MCF 10A (cell line): Measurements from ENCODE around the gene RAI1. TPM values are rescaled to one million over a fixed set of nuclear protein-coding genes. Genes with fewer than 3 reads are reported as not detected.

Experiments used
- BruUV-seq: library from RNA; stranded (reverse); fragments of 400-500 nt; replicated peaks from 2 replicates; lab custom pipeline; 2021; lab: Mats Ljungman, UMichigan
- CTCF ChIA-PET: fragments of 300-600 bp; sonication (Branson Sonifier 250); formaldehyde crosslinking; extraction: SDS; loops from one replicate; lab custom pipeline; 2021; ENCODE audit warnings: antibody characterized with exemption, inconsistent platforms; lab: Yijun Ruan, JAX
- POLR2A ChIA-PET: fragments of 300-600, 350-650 bp; sonication (Branson Sonifier 250); formaldehyde crosslinking; extraction: SDS; loops from one replicate; lab custom pipeline; 2020; ENCODE audit warnings: antibody characterized with exemption, inconsistent platforms; lab: Yijun Ruan, JAX
- DNase-seq: peaks from one replicate; pipeline ENCODE4 v3.0.0-alpha.2; 2018; ENCODE audit not compliant: unreplicated experiment
- H3K27ac Mint-ChIP-seq: one replicate; pipeline ENCODE4 v1.8.0; 2022; ENCODE audit warnings: mild to moderate bottlenecking, low read depth, mixed read lengths; ENCODE audit not compliant: unreplicated experiment
- H3K27me3 Mint-ChIP-seq: one replicate; pipeline ENCODE4 v1.8.0; 2022; ENCODE audit warnings: mixed read lengths; ENCODE audit not compliant: insufficient read depth, unreplicated experiment
- H3K36me3 Mint-ChIP-seq: one replicate; pipeline ENCODE4 v1.8.0; 2022; ENCODE audit warnings: mild to moderate bottlenecking, moderate library complexity, mixed read lengths; ENCODE audit not compliant: insufficient read depth, unreplicated experiment
- H3K4me1 Mint-ChIP-seq: one replicate; pipeline ENCODE4 v1.8.0; 2022; ENCODE audit warnings: mixed read lengths; ENCODE audit not compliant: insufficient read depth, unreplicated experiment
- H3K4me3 Mint-ChIP-seq: one replicate; pipeline ENCODE4 v1.8.0; 2022; ENCODE audit warnings: mild to moderate bottlenecking, moderate library complexity, mixed read lengths; ENCODE audit not compliant: unreplicated experiment
- H3K9me3 Mint-ChIP-seq: one replicate; pipeline ENCODE4 v1.8.0; 2022; ENCODE audit warnings: mixed read lengths; ENCODE audit not compliant: unreplicated experiment
- intact Hi-C: fragments of 100-400 bp; cut with micrococcal nuclease; formaldehyde crosslinking; loops from 2 replicates; pipeline ENCODE4 v1.14.1; 2022
- total RNA-seq: library from RNA; stranded (reverse); gene quantifications from 2 replicates; pipeline ENCODE4 v1.2.3, GENCODE V29; 2022
- TF ChIP-seq, protein P1 (sequence below): fragments of 200-600 bp; IDR thresholded peaks from one replicate; pipeline ENCODE4 v1.8.0; 2022; ENCODE audit warnings: antibody characterized with exemption, mild to moderate bottlenecking; ENCODE audit not compliant: unreplicated experiment

RAI1 gene
- total RNA-seq, 1 experiment from 2014 or later: 30.4 TPM

DNA sequence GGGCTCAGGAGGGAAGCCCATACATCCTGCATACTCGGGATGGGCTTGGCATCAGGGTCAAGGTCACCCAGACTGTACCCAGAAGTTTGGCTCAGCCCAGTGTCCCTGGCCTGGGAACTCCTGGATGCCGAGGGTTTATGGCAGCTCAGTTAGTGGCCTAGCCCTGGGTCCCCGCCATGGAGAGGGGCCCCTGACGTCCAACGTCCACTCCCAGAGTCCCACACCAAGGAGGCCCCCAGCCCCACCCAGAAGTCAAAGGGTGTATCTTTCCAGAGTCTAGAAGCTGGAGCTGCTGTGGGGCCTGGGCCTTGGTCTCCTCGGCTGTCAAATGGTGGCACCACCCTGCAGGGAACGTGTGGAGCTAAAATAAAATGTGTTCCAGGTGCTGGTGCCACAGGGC lies 79.1 kb downstream of the RAI1 start:
- BruUV-seq: no TSS peak
- H3K36me3 Mint-ChIP-seq: peaks cover 14% of the 10 kb centered on the region
- H3K4me1 Mint-ChIP-seq: peaks cover 11% of the 10 kb centered on the region
- intact Hi-C loops: no loop called here
- H3K27ac Mint-ChIP-seq: no peak overlapping the region
- no peak overlapping the region for H3K4me3 Mint-ChIP-seq
- no peak for DNase-seq
- TF ChIP-seq, protein P1, sequence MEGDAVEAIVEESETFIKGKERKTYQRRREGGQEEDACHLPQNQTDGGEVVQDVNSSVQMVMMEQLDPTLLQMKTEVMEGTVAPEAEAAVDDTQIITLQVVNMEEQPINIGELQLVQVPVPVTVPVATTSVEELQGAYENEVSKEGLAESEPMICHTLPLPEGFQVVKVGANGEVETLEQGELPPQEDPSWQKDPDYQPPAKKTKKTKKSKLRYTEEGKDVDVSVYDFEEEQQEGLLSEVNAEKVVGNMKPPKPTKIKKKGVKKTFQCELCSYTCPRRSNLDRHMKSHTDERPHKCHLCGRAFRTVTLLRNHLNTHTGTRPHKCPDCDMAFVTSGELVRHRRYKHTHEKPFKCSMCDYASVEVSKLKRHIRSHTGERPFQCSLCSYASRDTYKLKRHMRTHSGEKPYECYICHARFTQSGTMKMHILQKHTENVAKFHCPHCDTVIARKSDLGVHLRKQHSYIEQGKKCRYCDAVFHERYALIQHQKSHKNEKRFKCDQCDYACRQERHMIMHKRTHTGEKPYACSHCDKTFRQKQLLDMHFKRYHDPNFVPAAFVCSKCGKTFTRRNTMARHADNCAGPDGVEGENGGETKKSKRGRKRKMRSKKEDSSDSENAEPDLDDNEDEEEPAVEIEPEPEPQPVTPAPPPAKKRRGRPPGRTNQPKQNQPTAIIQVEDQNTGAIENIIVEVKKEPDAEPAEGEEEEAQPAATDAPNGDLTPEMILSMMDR: no peak
- POLR2A ChIA-PET: interaction anchor here (0.8 kb wide), 1 partner anchor 79 kb away, joined by 3 read pairs; the partner anchor contains the start of gene RAI1
- no peaks in the 10 kb centered on the region for H3K27me3 Mint-ChIP-seq
- CTCF ChIA-PET: interaction anchor here (0.8 to 1.2 kb wide), 2 partner anchors 14 to 77 kb away, joined by 3 to 4 read pairs; no protein-coding TSS in a partner anchor
- no peaks in the 10 kb centered on the region for H3K9me3 Mint-ChIP-seq

DNA sequence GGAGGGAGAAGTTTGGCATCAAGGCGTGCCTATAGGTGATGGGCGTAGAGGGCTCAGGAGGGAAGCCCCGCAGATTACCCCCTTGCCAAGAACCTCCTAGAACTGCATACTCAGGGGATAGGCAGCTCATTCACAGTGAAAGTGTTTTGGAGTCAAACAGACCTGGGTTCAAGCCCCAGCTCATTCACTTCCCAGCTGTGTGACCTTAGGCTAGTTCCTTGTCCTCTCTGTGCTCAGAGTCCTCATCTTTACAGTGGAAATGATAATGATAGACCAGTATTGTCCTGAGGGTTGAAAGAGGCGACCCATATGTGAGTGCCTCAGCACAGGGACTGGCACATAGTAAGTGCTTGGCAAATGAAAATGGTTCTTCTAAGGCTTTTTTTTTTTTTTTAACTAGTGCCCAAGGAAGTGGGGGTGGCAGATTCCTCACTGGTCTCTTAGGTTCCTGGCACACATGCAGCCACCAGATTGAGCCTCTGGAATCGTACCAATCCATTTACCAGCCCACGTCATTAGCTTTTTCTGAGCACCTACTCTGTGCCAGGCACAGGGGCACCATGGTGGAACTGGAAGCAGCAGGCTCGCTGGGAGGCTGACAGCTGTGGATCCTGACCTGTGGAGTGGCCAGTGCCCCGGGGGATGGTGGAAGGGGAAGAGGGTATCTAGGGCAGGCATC lies 79.8 kb downstream of the RAI1 start:
- Mint-ChIP-seq H3K27me3 (no peaks in the 10 kb centered on the region), H3K9me3 (no peaks in the 10 kb centered on the region), H3K36me3 (peaks cover 14% of the 10 kb centered on the region), H3K27ac (no peak overlapping the region), H3K4me3 (no peak overlapping the region), H3K4me1 (peaks cover 13% of the 10 kb centered on the region)
- TF ChIP-seq, protein P1: no peak
- intact Hi-C loops: no loop called here
- ChIA-PET CTCF (interaction anchor here (0.6 to 1.2 kb wide), 3 partner anchors 14 to 77 kb away, joined by 3 to 4 read pairs (median 3); no protein-coding TSS in a partner anchor), POLR2A (interaction anchor here (0.6 to 0.8 kb wide), 2 partner anchors 11 to 80 kb away, joined by 3 read pairs; partner anchors contain the start of gene RAI1)
- DNase-seq: no peak
- no TSS peak for BruUV-seq

DNA sequence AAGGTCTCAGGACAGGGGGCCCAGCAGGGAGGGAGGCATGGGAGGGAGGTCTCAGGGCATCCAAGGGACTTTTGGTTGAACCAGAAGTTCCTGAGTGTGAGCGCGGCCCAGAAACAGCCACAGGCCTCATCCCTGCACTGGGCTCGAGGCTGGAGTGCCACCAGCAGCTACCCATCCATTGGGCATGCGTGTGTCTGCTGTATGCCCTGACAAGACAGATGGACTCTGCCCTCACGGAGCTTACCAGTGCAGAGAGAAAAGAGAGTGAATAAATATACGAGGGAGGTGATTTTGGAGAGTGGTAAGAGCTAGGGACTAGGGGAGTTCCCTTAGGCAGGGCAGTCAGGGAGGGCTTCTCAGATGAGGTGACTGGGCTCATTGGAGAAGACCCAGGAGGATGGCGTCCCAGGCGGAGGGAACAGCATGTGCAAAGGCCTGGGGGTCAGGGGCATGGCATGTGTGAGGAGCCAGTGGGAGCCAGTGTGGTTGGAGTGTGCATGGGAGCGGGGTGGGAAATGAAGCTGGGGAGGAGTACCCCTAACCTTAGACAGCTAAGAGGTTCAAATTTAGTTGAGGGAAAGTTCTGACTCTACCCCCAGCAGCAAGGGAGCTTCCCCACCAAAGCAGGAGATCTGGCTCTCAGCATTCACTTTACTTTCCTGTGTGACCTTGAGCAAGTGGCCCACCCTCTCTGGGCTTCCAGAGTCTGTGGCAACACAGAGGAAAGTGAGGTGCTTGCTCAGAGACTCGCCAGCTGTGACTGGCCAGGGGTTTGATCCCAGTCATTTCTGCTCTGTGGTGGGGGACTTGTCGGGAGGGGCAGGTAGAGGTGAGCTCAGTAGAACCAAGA lies 80.9 kb downstream of the RAI1 start:
- H3K9me3 Mint-ChIP-seq: no peaks in the 10 kb centered on the region
- peaks cover 13% of the 10 kb centered on the region for H3K4me1 Mint-ChIP-seq
- BruUV-seq: no TSS peak
- ChIA-PET POLR2A (no interaction called here), CTCF (interaction anchor here (1.1 to 1.6 kb wide), 2 partner anchors 12 to 79 kb away, joined by 3 to 5 read pairs; no protein-coding TSS in a partner anchor)
- no peak for DNase-seq
- intact Hi-C loops: no loop called here
- TF ChIP-seq, protein P1: no peak
- H3K4me3 Mint-ChIP-seq: no peak overlapping the region
- no peak overlapping the region for H3K27ac Mint-ChIP-seq
- H3K27me3 Mint-ChIP-seq: no peaks in the 10 kb centered on the region
- H3K36me3 Mint-ChIP-seq: peaks cover 25% of the 10 kb centered on the region

DNA sequence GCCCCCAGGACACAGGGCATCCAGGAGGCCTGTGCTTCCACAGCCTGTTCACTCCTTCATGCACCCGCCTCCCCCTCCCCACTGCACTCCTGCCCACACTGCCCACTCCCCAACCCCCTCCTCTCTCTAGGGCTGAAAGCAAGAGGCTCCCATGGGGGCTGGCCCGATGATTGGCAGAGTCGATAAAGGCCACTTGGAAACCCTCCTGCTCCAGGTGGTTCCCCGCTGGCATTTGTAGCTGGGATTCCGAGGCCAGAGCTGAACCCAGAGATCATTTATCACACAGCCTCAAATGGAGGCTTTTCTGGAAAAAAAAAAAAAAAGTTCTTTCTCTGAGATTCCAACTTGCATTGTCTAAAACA lies 81.5 kb downstream of the RAI1 start:
- Mint-ChIP-seq H3K27me3 (no peaks in the 10 kb centered on the region), H3K4me3 (no peak overlapping the region), H3K9me3 (no peaks in the 10 kb centered on the region), H3K4me1 (peaks cover 13% of the 10 kb centered on the region), H3K36me3 (peaks cover 26% of the 10 kb centered on the region), H3K27ac (no peak overlapping the region)
- intact Hi-C loops: no loop called here
- POLR2A ChIA-PET: no interaction called here
- no peak for DNase-seq
- CTCF ChIA-PET: interaction anchor here (0.6 to 1.6 kb wide), 3 partner anchors 11 to 80 kb away, joined by 3 to 5 read pairs (median 3); no protein-coding TSS in a partner anchor
- no TSS peak for BruUV-seq
- TF ChIP-seq, protein P1: no peak
